ENCODE measurements around the gene ESYT2.

- TF ChIP-seq, protein P1, sequence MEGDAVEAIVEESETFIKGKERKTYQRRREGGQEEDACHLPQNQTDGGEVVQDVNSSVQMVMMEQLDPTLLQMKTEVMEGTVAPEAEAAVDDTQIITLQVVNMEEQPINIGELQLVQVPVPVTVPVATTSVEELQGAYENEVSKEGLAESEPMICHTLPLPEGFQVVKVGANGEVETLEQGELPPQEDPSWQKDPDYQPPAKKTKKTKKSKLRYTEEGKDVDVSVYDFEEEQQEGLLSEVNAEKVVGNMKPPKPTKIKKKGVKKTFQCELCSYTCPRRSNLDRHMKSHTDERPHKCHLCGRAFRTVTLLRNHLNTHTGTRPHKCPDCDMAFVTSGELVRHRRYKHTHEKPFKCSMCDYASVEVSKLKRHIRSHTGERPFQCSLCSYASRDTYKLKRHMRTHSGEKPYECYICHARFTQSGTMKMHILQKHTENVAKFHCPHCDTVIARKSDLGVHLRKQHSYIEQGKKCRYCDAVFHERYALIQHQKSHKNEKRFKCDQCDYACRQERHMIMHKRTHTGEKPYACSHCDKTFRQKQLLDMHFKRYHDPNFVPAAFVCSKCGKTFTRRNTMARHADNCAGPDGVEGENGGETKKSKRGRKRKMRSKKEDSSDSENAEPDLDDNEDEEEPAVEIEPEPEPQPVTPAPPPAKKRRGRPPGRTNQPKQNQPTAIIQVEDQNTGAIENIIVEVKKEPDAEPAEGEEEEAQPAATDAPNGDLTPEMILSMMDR (IDR thresholded peaks at IDR 0.05) = no peak
- no peak for TF ChIP-seq POLR2A (IDR thresholded peaks at IDR 0.05)
These were observed 16.6 kb downstream of the ESYT2 start for GRCh38 chr7:158812684-158813083.

Measured in uterus (tissue), 2 donors.